Measurements from ENCODE around the gene CASTOR1.

- TF ChIP-seq, protein P1, sequence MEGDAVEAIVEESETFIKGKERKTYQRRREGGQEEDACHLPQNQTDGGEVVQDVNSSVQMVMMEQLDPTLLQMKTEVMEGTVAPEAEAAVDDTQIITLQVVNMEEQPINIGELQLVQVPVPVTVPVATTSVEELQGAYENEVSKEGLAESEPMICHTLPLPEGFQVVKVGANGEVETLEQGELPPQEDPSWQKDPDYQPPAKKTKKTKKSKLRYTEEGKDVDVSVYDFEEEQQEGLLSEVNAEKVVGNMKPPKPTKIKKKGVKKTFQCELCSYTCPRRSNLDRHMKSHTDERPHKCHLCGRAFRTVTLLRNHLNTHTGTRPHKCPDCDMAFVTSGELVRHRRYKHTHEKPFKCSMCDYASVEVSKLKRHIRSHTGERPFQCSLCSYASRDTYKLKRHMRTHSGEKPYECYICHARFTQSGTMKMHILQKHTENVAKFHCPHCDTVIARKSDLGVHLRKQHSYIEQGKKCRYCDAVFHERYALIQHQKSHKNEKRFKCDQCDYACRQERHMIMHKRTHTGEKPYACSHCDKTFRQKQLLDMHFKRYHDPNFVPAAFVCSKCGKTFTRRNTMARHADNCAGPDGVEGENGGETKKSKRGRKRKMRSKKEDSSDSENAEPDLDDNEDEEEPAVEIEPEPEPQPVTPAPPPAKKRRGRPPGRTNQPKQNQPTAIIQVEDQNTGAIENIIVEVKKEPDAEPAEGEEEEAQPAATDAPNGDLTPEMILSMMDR (IDR thresholded peaks at IDR 0.05): no peak
- TF ChIP-seq POLR2A (IDR thresholded peaks at IDR 0.05): no peak
These were observed 18.5 kb downstream of the CASTOR1 start for GRCh38 chr22:30270832-30271231.

Data from breast epithelium (tissue), 3 donors.